CD4-positive, CD25-positive, alpha-beta regulatory T cell (primary cell): Measurements from ENCODE around the gene PHLDB1. TPM values are rescaled to one million over a fixed set of nuclear protein-coding genes. Genes with fewer than 3 reads are reported as not detected.
A peak's percentile ranks its signal among the peaks of the same experiment; 100 is the strongest.

Experiments
- ATAC-seq, 2 donors: fragments of 150-1000 bp; cut with Tn5 transposase; one replicate each; pipeline ENCODE4 v1.10.0; 2021; ENCODE audit warnings: low read depth in 2 of 2, moderate number of reproducible peaks in 2 of 2, moderate library complexity in 1 of 2
- DNase-seq, 3 donors: peaks; one replicate each; pipeline versions ENCODE4 v3.0.0 to v3.0.0-alpha.2; 2012 to 2022; ENCODE audit warnings: mixed read lengths in 1 of 3
- H3K27ac ChIP-seq: one replicate; pipeline ENCODE4 v1.7.0; 2013; ENCODE audit warnings: mild to moderate bottlenecking, low read length; ENCODE audit not compliant: insufficient read depth, poor library complexity, severe bottlenecking
- H3K27me3 ChIP-seq: one replicate; pipeline ENCODE4 v1.7.0; 2013; ENCODE audit warnings: low read length; ENCODE audit not compliant: control insufficient read depth, insufficient read depth
- H3K36me3 ChIP-seq: one replicate; pipeline ENCODE4 v1.7.0; 2013; ENCODE audit warnings: mild to moderate bottlenecking, low read length, moderate library complexity; ENCODE audit not compliant: control insufficient read depth, insufficient read depth
- H3K4me1 ChIP-seq: 2 replicates; pipeline ENCODE4 v1.7.0; 2013; ENCODE audit warnings: mild to moderate bottlenecking, low read length; ENCODE audit not compliant: insufficient read depth, control insufficient read depth, poor library complexity, severe bottlenecking
- H3K4me3 ChIP-seq: one replicate; pipeline ENCODE4 v1.7.0; 2013; ENCODE audit warnings: low read depth, mild to moderate bottlenecking, low read length, moderate library complexity
- H3K9me3 ChIP-seq, 2 experiments: 1 replicate in 1 of 2; 2 replicates in 1 of 2; pipeline ENCODE4 v1.7.0; 2013; ENCODE audit warnings: low read length in 2 of 2, mild to moderate bottlenecking in 1 of 2, moderate library complexity in 1 of 2; ENCODE audit not compliant: control insufficient read depth in 2 of 2
- H3K27ac Mint-ChIP-seq, 3 donors: one replicate each; pipeline ENCODE4 v1.8.0; 2020 to 2022; ENCODE audit warnings: mild to moderate bottlenecking in 3 of 3, mixed read lengths in 3 of 3, moderate library complexity in 2 of 3
- H3K27me3 Mint-ChIP-seq: one replicate; pipeline ENCODE4 v1.8.0; 2022; ENCODE audit warnings: mild to moderate bottlenecking, mixed read lengths
- H3K36me3 Mint-ChIP-seq: one replicate; pipeline ENCODE4 v1.8.0; 2020; ENCODE audit warnings: mixed read lengths
- H3K4me1 Mint-ChIP-seq, 4 donors: one replicate each; pipeline ENCODE4 v1.8.0; 2020 to 2022; ENCODE audit warnings: mixed read lengths in 4 of 4, mild to moderate bottlenecking in 1 of 4
- H3K4me3 Mint-ChIP-seq, 4 donors: one replicate each; pipeline ENCODE4 v1.8.0; 2020 to 2022; ENCODE audit warnings: mild to moderate bottlenecking in 4 of 4, mixed read lengths in 4 of 4, moderate library complexity in 3 of 4
- H3K9me3 Mint-ChIP-seq, 7 donors: one replicate each; pipeline ENCODE4 v1.8.0; 2020 to 2022; ENCODE audit warnings: mixed read lengths in 7 of 7, mild to moderate bottlenecking in 3 of 7, moderate library complexity in 2 of 7
- polyA plus RNA-seq, 4 donors: library from polyadenylated mRNA; unstranded; fragments of 300-500 nt; fragmentation: Illumina TruSeq; gene quantifications; one replicate each; pipeline ENCODE4 v1.2.3, GENCODE V29; 2021
- total RNA-seq: library from RNA; stranded (reverse); gene quantifications from one replicate; pipeline ENCODE4 v1.2.3, GENCODE V29; 2022

Gene PHLDB1
- total and polyA plus RNA-seq, 5 donors from 2014 or later: 0.16 to 1.2 (median 0.55) TPM; not detected in 1

DNA sequence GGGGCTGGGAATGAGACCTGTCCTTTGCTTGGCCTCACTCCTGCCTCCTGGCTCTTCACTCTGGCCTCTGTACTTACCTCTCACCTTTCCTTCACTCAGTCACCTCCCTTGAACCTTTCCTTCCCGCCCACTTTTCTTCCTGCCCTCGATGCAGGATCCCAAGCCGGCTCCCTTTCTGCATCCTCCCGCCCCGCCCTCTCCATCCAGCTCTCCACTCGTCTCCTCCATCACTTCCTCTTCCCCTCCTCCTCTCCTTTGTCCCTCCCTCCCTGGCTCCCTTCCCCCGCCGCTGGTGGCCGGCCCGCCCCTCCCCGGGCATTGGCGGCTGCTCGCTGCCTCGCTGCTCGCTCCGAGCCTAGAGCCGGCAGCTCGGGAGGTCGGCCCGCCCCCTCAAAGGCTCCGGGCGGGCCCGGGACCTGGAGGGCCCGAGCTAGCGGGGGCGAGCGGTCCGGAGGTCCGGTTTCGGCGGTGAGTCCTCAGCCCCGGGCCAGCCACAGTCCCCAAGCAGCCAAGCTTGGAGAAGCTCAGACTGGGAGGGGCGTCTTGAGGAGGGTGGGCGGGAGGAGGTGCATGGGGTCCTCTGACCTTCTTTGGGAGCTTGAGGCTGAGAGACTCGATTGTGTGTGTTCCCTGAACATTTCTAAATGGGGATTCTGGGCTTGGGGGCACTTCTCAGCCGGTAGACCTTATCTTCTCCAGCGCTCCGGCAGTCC lies 13.8 kb downstream of the PHLDB1 start:
- ATAC-seq (peak in 1 of 2 donors; percentile 33), DNase-seq (peak in 1 of 3 donors; percentile 25)
- H3K4me1 Mint-ChIP-seq: peaks cover 0 to 15% (median 3%) of the 10 kb centered on the region in 4 donors
- peaks cover 21% of the 10 kb centered on the region for H3K27me3 Mint-ChIP-seq
- H3K9me3 Mint-ChIP-seq: no peaks in the 10 kb centered on the region
- no peak overlapping the region for H3K27ac Mint-ChIP-seq
- Histone ChIP-seq H3K27me3 (peaks cover 7% of the 10 kb centered on the region), H3K4me3 (no peak overlapping the region), H3K4me1 (peaks cover 10% of the 10 kb centered on the region), H3K9me3 (no peaks in the 10 kb centered on the region), H3K36me3 (no peaks in the 10 kb centered on the region), H3K27ac (no peak overlapping the region)
- H3K36me3 Mint-ChIP-seq: peaks cover 7% of the 10 kb centered on the region
- H3K4me3 Mint-ChIP-seq: peak overlapping the region; percentile 51 to 72 (median 65)

DNA sequence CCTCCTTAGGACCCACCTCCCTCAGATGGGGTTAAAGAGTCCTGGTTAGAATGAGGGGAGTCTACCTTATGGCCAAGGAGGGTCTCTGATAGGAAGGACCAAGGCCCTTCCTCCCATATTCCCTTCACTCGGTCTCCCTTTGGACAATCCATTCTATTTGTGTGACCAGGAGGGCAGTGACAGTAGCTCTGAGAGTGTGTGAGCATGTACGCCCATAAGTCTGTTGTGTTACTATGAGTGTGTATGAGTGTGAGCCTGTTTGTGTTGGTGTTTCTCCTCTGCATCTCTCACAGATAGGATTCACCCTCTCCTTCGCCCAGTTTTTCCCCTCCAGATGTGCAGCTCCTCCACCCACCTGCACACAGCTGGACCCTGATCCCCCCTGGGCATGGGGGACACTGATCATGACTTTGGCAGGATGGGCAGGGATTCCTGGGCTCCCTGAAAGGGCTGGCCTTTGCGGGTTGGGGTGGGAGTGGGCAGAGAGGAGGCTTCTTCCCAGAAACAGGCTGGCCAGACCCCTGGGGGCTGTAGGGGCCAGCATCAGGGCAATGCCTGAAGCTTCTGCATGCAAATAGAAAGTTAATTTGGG lies 14.5 kb downstream of the PHLDB1 start:
- Histone ChIP-seq H3K9me3 (no peaks in the 10 kb centered on the region), H3K4me3 (no peak overlapping the region), H3K27me3 (peaks cover 7% of the 10 kb centered on the region), H3K27ac (no peak overlapping the region), H3K4me1 (peaks cover 10% of the 10 kb centered on the region), H3K36me3 (no peaks in the 10 kb centered on the region)
- ATAC-seq: no peak
- Mint-ChIP-seq H3K27me3 (peaks cover 24% of the 10 kb centered on the region), H3K36me3 (peaks cover 4% of the 10 kb centered on the region), H3K4me3 (peak overlapping the region in 2 of 4 donors; percentile 54 to 67), H3K27ac (no peak overlapping the region), H3K4me1 (peaks cover 0 to 15% (median 3%) of the 10 kb centered on the region in 4 donors), H3K9me3 (no peaks in the 10 kb centered on the region)
- no peak for DNase-seq

- Mint-ChIP-seq H3K4me1 (peaks cover 0 to 15% (median 3%) of the 10 kb centered on the region in 4 donors), H3K9me3 (no peaks in the 10 kb centered on the region), H3K27ac (no peak overlapping the region), H3K36me3 (peaks cover 4% of the 10 kb centered on the region), H3K4me3 (no peak overlapping the region), H3K27me3 (peaks cover 24% of the 10 kb centered on the region)
- peaks cover 7% of the 10 kb centered on the region for H3K27me3 ChIP-seq
- DNase-seq (no peak), ATAC-seq (no peak)
- no peaks in the 10 kb centered on the region for H3K9me3 ChIP-seq
- H3K27ac ChIP-seq: no peak overlapping the region
- H3K4me3 ChIP-seq: no peak overlapping the region
- no peaks in the 10 kb centered on the region for H3K36me3 ChIP-seq
- peaks cover 10% of the 10 kb centered on the region for H3K4me1 ChIP-seq
These were observed 15.2 kb downstream of the PHLDB1 start for GRCh38 chr11:118622376-118623268.

DNA sequence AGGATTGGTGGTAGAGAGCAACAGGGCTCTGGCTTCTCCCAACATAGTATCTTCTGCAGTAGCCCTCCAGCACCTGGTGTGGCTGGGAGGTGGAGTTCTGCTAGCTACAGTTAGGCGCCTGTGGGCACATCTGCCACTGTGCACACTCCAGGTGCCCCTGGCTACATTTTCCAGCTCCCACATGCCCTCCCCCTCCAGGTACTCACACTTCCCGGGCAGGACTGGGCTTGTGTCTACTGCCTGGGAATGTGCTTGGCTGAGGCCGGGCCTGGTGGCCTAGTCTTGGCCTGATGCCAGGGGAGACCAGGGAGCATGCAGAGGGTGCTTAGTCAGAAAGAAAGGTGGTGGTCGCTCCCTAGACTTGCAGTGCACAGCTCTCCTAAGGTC lies 15.8 kb downstream of the PHLDB1 start:
- ATAC-seq (no peak), DNase-seq (no peak)
- peaks cover 10% of the 10 kb centered on the region for H3K4me1 ChIP-seq
- no peak overlapping the region for H3K4me3 Mint-ChIP-seq
- H3K27ac ChIP-seq: no peak overlapping the region
- no peaks in the 10 kb centered on the region for H3K36me3 ChIP-seq
- peaks cover 0 to 15% (median 3%) of the 10 kb centered on the region in 4 donors for H3K4me1 Mint-ChIP-seq
- H3K27ac Mint-ChIP-seq: no peak overlapping the region
- H3K27me3 Mint-ChIP-seq: peaks cover 24% of the 10 kb centered on the region
- no peaks in the 10 kb centered on the region for H3K9me3 Mint-ChIP-seq
- H3K27me3 ChIP-seq: peaks cover 7% of the 10 kb centered on the region
- H3K36me3 Mint-ChIP-seq: peaks cover 4% of the 10 kb centered on the region
- H3K9me3 ChIP-seq: no peaks in the 10 kb centered on the region
- no peak overlapping the region for H3K4me3 ChIP-seq

DNA sequence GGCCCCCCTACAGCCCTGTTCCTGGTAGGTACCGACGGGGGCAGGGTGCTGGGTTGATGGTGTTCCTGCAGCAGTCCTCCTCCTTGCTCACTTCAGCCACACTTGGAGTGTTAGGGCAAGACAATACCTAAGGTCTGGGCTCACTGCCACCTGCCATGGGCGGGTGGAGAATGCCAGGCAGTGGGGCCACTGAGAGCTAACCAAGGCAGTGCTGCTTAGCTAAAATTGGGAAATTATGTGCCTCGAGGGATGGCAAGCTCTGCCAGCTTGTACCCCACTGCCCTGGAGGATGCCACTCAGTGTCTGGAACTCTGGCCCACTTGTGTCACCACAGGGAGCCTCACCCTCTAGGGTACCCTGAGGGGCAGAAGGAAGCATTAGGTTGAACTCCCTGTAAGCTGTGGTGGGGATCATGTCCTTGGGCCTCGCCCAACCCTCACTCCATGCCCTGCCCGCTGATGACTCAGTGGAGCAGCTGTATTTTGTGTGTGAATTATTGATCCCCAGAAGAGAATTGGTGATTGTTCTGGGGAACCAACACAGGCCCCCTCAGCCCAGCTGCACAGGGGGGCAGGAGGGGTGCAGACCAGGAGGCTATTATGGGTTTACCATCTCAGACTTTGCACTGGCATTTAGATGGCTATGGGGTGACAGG lies 17.7 kb downstream of the PHLDB1 start:
- no peak overlapping the region for H3K27ac Mint-ChIP-seq
- no peaks in the 10 kb centered on the region for H3K36me3 Mint-ChIP-seq
- H3K9me3 ChIP-seq: no peaks in the 10 kb centered on the region

DNA sequence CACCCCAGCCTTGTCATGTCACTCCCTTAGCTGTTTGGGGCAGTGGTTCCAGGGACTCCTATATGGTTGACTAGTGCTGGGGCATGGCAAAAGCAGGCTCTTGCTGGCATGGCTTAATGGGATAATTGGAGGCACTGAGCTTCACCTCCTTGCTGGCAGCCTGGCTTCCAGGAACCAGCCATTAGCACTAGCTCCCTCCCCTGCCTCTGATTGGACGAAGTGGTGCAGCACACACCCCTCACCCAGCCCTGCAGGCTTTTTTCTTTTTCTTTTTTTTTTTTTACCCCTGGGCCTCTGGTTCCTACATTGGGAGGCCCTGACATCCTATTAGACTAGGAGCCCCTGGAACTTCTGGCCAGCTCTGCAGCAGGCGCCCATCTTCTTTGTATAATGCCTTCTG lies 18.6 kb downstream of the PHLDB1 start:
- H3K9me3 Mint-ChIP-seq: no peaks in the 10 kb centered on the region
- peaks cover 4% of the 10 kb centered on the region for H3K27me3 ChIP-seq
- no peaks in the 10 kb centered on the region for H3K9me3 ChIP-seq
- no peaks in the 10 kb centered on the region for H3K36me3 ChIP-seq
- peaks cover 12% of the 10 kb centered on the region for H3K27me3 Mint-ChIP-seq
- no peak overlapping the region for H3K4me3 ChIP-seq
- H3K27ac Mint-ChIP-seq: no peak overlapping the region
- ATAC-seq (no peak), DNase-seq (peak in 1 of 3 donors; percentile 26)
- peaks cover 0 to 7% (median 0%) of the 10 kb centered on the region in 4 donors for H3K4me1 Mint-ChIP-seq
- no peak overlapping the region for H3K4me3 Mint-ChIP-seq
- H3K4me1 ChIP-seq: peaks cover 5% of the 10 kb centered on the region
- H3K27ac ChIP-seq: no peak overlapping the region
- H3K36me3 Mint-ChIP-seq: no peaks in the 10 kb centered on the region

More for the DNA sequence above, 17.7 kb downstream of the PHLDB1 start:
- no peak for DNase-seq
- no peak for ATAC-seq
- H3K36me3 ChIP-seq: no peaks in the 10 kb centered on the region
- H3K9me3 Mint-ChIP-seq: no peaks in the 10 kb centered on the region
- H3K27ac ChIP-seq: no peak overlapping the region
- H3K4me3 ChIP-seq: no peak overlapping the region
- H3K4me1 Mint-ChIP-seq: peaks cover 0 to 15% (median under 1%) of the 10 kb centered on the region in 4 donors
- H3K4me1 ChIP-seq: peaks cover 10% of the 10 kb centered on the region
- peaks cover 16% of the 10 kb centered on the region for H3K27me3 Mint-ChIP-seq
- peaks cover 7% of the 10 kb centered on the region for H3K27me3 ChIP-seq
- H3K4me3 Mint-ChIP-seq: no peak overlapping the region

DNA sequence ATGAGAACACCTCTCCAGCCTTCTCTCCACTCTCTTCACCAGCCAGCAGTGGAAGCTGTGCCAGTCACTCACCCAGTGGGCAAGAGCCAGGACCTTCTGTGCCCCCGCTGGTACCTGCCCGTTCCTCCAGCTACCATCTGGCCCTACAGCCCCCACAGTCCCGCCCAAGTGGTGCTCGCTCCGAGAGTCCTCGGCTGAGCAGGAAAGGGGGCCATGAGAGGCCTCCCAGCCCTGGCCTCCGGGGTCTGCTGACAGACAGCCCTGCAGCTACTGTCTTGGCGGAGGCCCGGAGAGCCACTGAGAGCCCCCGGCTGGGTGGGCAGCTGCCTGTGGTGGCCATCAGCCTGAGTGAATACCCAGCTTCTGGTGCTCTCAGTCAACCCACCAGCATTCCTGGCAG lies 20.2 kb downstream of the PHLDB1 start:
- Mint-ChIP-seq H3K27me3 (peaks cover 4% of the 10 kb centered on the region), H3K36me3 (no peaks in the 10 kb centered on the region), H3K4me1 (no peaks in the 10 kb centered on the region), H3K9me3 (no peaks in the 10 kb centered on the region), H3K27ac (no peak overlapping the region), H3K4me3 (no peak overlapping the region)
- no peaks in the 10 kb centered on the region for H3K27me3 ChIP-seq
- H3K4me1 ChIP-seq: no peaks in the 10 kb centered on the region
- H3K36me3 ChIP-seq: no peaks in the 10 kb centered on the region
- H3K27ac ChIP-seq: no peak overlapping the region
- no peak overlapping the region for H3K4me3 ChIP-seq
- DNase-seq: no peak
- no peak for ATAC-seq
- no peaks in the 10 kb centered on the region for H3K9me3 ChIP-seq
